ENCODE results near the gene AGBL1.

Gene AGBL1

DNA sequence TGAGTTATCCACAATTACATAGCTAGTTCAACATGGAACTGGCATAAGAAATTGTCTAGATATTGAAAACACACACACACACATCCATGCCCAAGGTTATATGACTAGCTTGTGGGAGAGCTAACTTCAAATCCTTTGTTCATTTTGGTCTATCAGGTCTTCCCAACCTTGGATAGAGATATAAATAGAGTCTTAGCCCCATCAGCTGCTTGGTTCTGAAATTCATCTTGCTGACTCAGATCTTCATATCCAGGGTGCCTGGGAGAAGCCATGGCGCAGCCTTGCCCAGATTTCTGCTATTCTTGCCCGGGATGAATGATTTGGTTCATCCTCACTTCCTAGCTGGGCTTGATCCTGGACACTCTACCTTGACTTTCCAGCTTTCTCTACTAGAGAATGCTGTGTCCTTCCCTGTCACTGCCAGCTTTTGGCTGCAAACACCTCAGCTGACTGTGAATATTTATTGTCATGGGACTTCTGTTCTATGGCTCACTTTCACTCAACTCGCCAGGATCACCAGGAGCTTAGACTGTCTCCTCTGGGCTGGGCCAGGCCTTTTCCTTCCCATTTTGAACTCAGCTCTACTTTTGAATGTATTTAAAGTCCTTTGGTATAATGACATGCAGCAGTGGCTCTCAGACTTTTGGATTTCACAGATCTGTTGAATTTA, 324.4 kb downstream of the AGBL1 start:
- TF ChIP-seq BCL11A (tag by site-specific recombination; IDR thresholded peaks at IDR 0.05; ENCODE audit: low read depth) (no peak), CTCF (tag by site-specific recombination; IDR thresholded peaks at IDR 0.05) (no peak), ZNF626 (tag by site-specific recombination; IDR thresholded peaks at IDR 0.05) (no peak), ZBTB21 (tag by site-specific recombination; IDR thresholded peaks at IDR 0.05) (no peak), ZBTB17 (tag by site-specific recombination; IDR thresholded peaks at IDR 0.05) (no peak), GFI1B (tag by site-specific recombination; IDR thresholded peaks at IDR 0.05) (no peak), ZNF175 (tag by site-specific recombination; IDR thresholded peaks at IDR 0.05) (no peak), ZNF423 (tag by site-specific recombination; IDR thresholded peaks at IDR 0.05) (no peak), ZNF473 (tag by site-specific recombination; IDR thresholded peaks at IDR 0.05) (no peak), ZNF596 (tag by site-specific recombination; IDR thresholded peaks at IDR 0.05) (no peak), ZNF211 (tag by site-specific recombination; IDR thresholded peaks at IDR 0.05; ENCODE audit: low read depth) (no peak), IKZF3 (tag by site-specific recombination; IDR thresholded peaks at IDR 0.05) (no peak), ZNF140 (tag by site-specific recombination; IDR thresholded peaks at IDR 0.05) (no peak), PRDM6 (tag by site-specific recombination; IDR thresholded peaks at IDR 0.05) (no peak), ZNF776 (tag by site-specific recombination; IDR thresholded peaks at IDR 0.05; ENCODE audit: borderline replicate concordance) (no peak), PRDM1 (tag by site-specific recombination; IDR thresholded peaks at IDR 0.05) (no peak)
- TF ChIP-seq, protein P1, sequence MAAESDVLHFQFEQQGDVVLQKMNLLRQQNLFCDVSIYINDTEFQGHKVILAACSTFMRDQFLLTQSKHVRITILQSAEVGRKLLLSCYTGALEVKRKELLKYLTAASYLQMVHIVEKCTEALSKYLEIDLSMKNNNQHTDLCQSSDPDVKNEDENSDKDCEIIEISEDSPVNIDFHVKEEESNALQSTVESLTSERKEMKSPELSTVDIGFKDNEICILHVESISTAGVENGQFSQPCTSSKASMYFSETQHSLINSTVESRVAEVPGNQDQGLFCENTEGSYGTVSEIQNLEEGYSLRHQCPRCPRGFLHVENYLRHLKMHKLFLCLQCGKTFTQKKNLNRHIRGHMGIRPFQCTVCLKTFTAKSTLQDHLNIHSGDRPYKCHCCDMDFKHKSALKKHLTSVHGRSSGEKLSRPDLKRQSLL (tag by site-specific recombination; IDR thresholded peaks at IDR 0.05): no peak
- TF ChIP-seq, protein P2, sequence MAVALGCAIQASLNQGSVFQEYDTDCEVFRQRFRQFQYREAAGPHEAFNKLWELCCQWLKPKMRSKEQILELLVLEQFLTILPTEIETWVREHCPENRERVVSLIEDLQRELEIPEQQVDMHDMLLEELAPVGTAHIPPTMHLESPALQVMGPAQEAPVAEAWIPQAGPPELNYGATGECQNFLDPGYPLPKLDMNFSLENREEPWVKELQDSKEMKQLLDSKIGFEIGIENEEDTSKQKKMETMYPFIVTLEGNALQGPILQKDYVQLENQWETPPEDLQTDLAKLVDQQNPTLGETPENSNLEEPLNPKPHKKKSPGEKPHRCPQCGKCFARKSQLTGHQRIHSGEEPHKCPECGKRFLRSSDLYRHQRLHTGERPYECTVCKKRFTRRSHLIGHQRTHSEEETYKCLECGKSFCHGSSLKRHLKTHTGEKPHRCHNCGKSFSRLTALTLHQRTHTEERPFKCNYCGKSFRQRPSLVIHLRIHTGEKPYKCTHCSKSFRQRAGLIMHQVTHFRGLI (tag by site-specific recombination; IDR thresholded peaks at IDR 0.05): no peak
- H3K27ac ChIP-seq (ENCODE audit: extremely low read depth, low read depth, low read length): no peak overlapping the region
- H3K4me1 ChIP-seq (ENCODE audit: control insufficient read depth, insufficient read depth, low read length): no peaks in the 10 kb centered on the region
- no peaks in the 10 kb centered on the region for H3K36me3 ChIP-seq (ENCODE audit: control insufficient read depth in 2 of 2, insufficient read depth in 1 of 2, low read length in 2 of 2)
- H3K4me3 ChIP-seq (ENCODE audit: low read depth, low read length): no peak overlapping the region
- ChIA-PET CTCF (no interaction called here), POLR2A (no interaction called here)
- no peaks in the 10 kb centered on the region for H3K9me3 ChIP-seq (ENCODE audit: control insufficient read depth, insufficient read depth, low read depth, low read length)

GRCh38 chr15:86408261-86408660, 328.6 kb downstream of the AGBL1 start:
- CTCF ChIA-PET: no interaction called here
- no peak overlapping the region for H3K4me3 ChIP-seq (ENCODE audit: low read depth, low read length)
- H3K9me3 ChIP-seq (ENCODE audit: control insufficient read depth, insufficient read depth, low read depth, low read length): no peaks in the 10 kb centered on the region
- H3K27ac ChIP-seq (ENCODE audit: extremely low read depth, low read depth, low read length): no peak overlapping the region
- TF ChIP-seq ZNF426 (tag by site-specific recombination; IDR thresholded peaks at IDR 0.05) (no peak), ZBTB21 (tag by site-specific recombination; IDR thresholded peaks at IDR 0.05) (no peak), SCRT2 (tag by site-specific recombination; IDR thresholded peaks at IDR 0.05) (no peak), KLF7 (tag by site-specific recombination; IDR thresholded peaks at IDR 0.05; ENCODE audit: borderline replicate concordance) (no peak)
- H3K36me3 ChIP-seq (ENCODE audit: control insufficient read depth in 2 of 2, insufficient read depth in 1 of 2, low read length in 2 of 2): no peaks in the 10 kb centered on the region
- POLR2A ChIA-PET: no interaction called here
- no peaks in the 10 kb centered on the region for H3K4me1 ChIP-seq (ENCODE audit: control insufficient read depth, insufficient read depth, low read length)
